Measurements from ENCODE around the gene ATG5.
"Not testable (repeated sequence)": the region's sequence is repeated elsewhere in the genome, so short reads cannot be mapped to it uniquely, and the experiment has no call there.

Gene ATG5

GRCh38 chr6:106161893-106162292 is 163.7 kb downstream of the ATG5 start:
- FAIRE-seq, result no peak
- no peak for DNase-seq (ENCODE audit: insufficient read length, low spot score)

- no peak for FAIRE-seq
- DNase-seq (ENCODE audit: insufficient read length, low spot score), result no peak
These were observed 164.2 kb downstream of the ATG5 start for GRCh38 chr6:106161311-106161874.

GRCh38 chr6:106160189-106160588 is 165.4 kb downstream of the ATG5 start:
- DNase-seq (ENCODE audit: insufficient read length, low spot score) (no peak), FAIRE-seq (no peak)

GRCh38 chr6:106159531-106159940 is 166.0 kb downstream of the ATG5 start:
- no peak for FAIRE-seq

GRCh38 chr6:106158816-106159215 is 166.7 kb downstream of the ATG5 start:
- DNase-seq (ENCODE audit: insufficient read length, low spot score), result no peak
- no peak for FAIRE-seq

More at GRCh38 chr6:106159531-106159940, 166.0 kb downstream of the ATG5 start:
- DNase-seq (ENCODE audit: insufficient read length, low spot score), result peak; percentile 18

GRCh38 chr6:106156863-106157262 is 168.7 kb downstream of the ATG5 start:
- DNase-seq (ENCODE audit: insufficient read length, low spot score), result no peak
- no peak for FAIRE-seq

- DNase-seq (ENCODE audit: insufficient read length, low spot score), result no peak
- FAIRE-seq, result no peak
These were observed 169.1 kb downstream of the ATG5 start for GRCh38 chr6:106156413-106156812.

- no peak for FAIRE-seq
- DNase-seq (ENCODE audit: insufficient read length, low spot score), result no peak
These were observed 170.2 kb downstream of the ATG5 start for GRCh38 chr6:106155219-106155830.

- FAIRE-seq (no peak), DNase-seq (ENCODE audit: insufficient read length, low spot score) (no peak)
These were observed 171.2 kb downstream of the ATG5 start for GRCh38 chr6:106154326-106154725.

GRCh38 chr6:106152952-106153351 is 172.6 kb downstream of the ATG5 start:
- no peak for FAIRE-seq
- no peak for DNase-seq (ENCODE audit: insufficient read length, low spot score)

GRCh38 chr6:106152476-106152875 is 173.1 kb downstream of the ATG5 start:
- FAIRE-seq; DNase-seq (ENCODE audit: insufficient read length, low spot score): not testable (repeated sequence)

GRCh38 chr6:106149472-106150069 is 176.0 kb downstream of the ATG5 start:
- FAIRE-seq (no peak), DNase-seq (ENCODE audit: insufficient read length, low spot score) (no peak)

- FAIRE-seq (no peak), DNase-seq (ENCODE audit: insufficient read length, low spot score) (no peak)
These were observed 178.1 kb downstream of the ATG5 start for GRCh38 chr6:106147476-106147875.

GRCh38 chr6:106146852-106147351 is 178.7 kb downstream of the ATG5 start:
- FAIRE-seq (no peak), DNase-seq (ENCODE audit: insufficient read length, low spot score) (no peak)

GRCh38 chr6:106145741-106146227 is 179.8 kb downstream of the ATG5 start:
- DNase-seq (ENCODE audit: insufficient read length, low spot score) (no peak), FAIRE-seq (no peak)

GRCh38 chr6:106145144-106145543 is 180.4 kb downstream of the ATG5 start:
- FAIRE-seq (no peak), DNase-seq (ENCODE audit: insufficient read length, low spot score) (no peak)

- no peak for DNase-seq (ENCODE audit: insufficient read length, low spot score)
- no peak for FAIRE-seq
These were observed 181.9 kb downstream of the ATG5 start for GRCh38 chr6:106143665-106144064.

- DNase-seq (ENCODE audit: insufficient read length, low spot score) (no peak), FAIRE-seq (no peak)
These were observed 182.6 kb downstream of the ATG5 start for GRCh38 chr6:106142876-106143431.

- FAIRE-seq (no peak), DNase-seq (ENCODE audit: insufficient read length, low spot score) (no peak)
These were observed 183.9 kb downstream of the ATG5 start for GRCh38 chr6:106141441-106142237.

GRCh38 chr6:106138151-106138550 is 187.4 kb downstream of the ATG5 start:
- FAIRE-seq (no peak), DNase-seq (ENCODE audit: insufficient read length, low spot score) (no peak)

- DNase-seq (ENCODE audit: insufficient read length, low spot score), result no peak
- no peak for FAIRE-seq
These were observed 188.7 kb downstream of the ATG5 start for GRCh38 chr6:106136845-106137244.

Measured in HTR-8/SVneo (cell line).